Subcutaneous preadipocyte (primary cell): ENCODE data around the gene GRIK3. TPM values are rescaled to one million over a fixed set of nuclear protein-coding genes. Genes with fewer than 3 reads are reported as not detected.

Experiments
- total RNA-seq: library from RNA; depleted of rRNA; stranded (reverse); fragments of >200 nt; gene quantifications from 2 replicates; pipeline ENCODE4 v1.2.3, GENCODE V29; 2012

GRIK3 gene
- not detected in 2 replicates for total RNA-seq

GRCh38 chr1:37034121-37035013 is at the start of gene GRIK3:
GRIK3 (minus strand) TSS chr1:37034515; CDS start chr1:37034108, 407 bp downstream.

